HCT116 (cell line): ENCODE data around the gene RNASEH2A. TPM values are rescaled to one million over a fixed set of nuclear protein-coding genes. Genes with fewer than 3 reads are reported as not detected.

Experiments
- ATAC-seq: fragments of 200-7000 bp; cut with Tn5 transposase; 2 replicates; pipeline ENCODE4 v1.9.1; 2020; ENCODE audit warnings: mild to moderate bottlenecking, moderate library complexity
- BruUV-seq: library from RNA; stranded (reverse); fragments of 400-500 nt; replicated peaks from 2 replicates; lab custom pipeline; 2021; lab: Mats Ljungman, UMichigan
- CTCF ChIA-PET: fragments of 300-600 bp; sonication (Branson Sonifier 250); formaldehyde crosslinking; loops from one replicate; lab custom pipeline; 2021; ENCODE audit warnings: antibody characterized with exemption; lab: Charles Lee
- POLR2A ChIA-PET: fragments of 300-600, 350-600 bp; sonication (Branson Sonifier 250); formaldehyde crosslinking; loops from one replicate; lab custom pipeline; 2021; ENCODE audit warnings: antibody characterized with exemption; lab: Charles Lee
- RAD21 ChIA-PET, 2 experiments: fragments of 300-600 bp; sonication (Branson Sonifier 250); formaldehyde crosslinking; loops; one replicate each; lab custom pipeline; 2023; ENCODE audit warnings: low total read pairs in 2 of 2; ENCODE audit not compliant: uncharacterized antibody in 2 of 2, unreplicated experiment in 2 of 2, low non-redundant PET in 1 of 2; lab: Charles Lee
- DNase-seq: peaks from one replicate; pipeline ENCODE4 v3.0.0-alpha.2; 2010; ENCODE audit warnings: low read depth, low spot score
- H2AFZ ChIP-seq: fragments of 200-600 bp; shearing (Covaris generic), sonication (generic); 2 replicates; pipeline ENCODE4 v1.6.1; 2017; ENCODE audit warnings: low read depth, mixed run types, mixed read lengths, antibody characterized with exemption, low read length; ENCODE audit not compliant: poor library complexity, severe bottlenecking
- H3K27ac ChIP-seq: 2 replicates; pipeline ENCODE4 v1.5.1; 2012; ENCODE audit warnings: low read depth, low read length
- H3K27me3 ChIP-seq: fragments of 200-600 bp; sonication (generic); 2 replicates; pipeline ENCODE4 v1.6.1; 2016; ENCODE audit warnings: mixed run types, low read length, mixed read lengths; ENCODE audit not compliant: insufficient read depth
- H3K36me3 ChIP-seq, 2 experiments: fragments of 200-500 bp in 1 of 2; fragments of 200-600 bp in 1 of 2; sonication (Bioruptor generic) in 1 of 2; sonication (generic) in 1 of 2; 2 replicates each; pipeline versions ENCODE4 v1.5.1 to v1.6.1; 2014 to 2016; ENCODE audit warnings: low read length in 2 of 2, inconsistent platforms in 1 of 2, mixed read lengths in 1 of 2, mixed run types in 1 of 2; ENCODE audit not compliant: insufficient read depth in 2 of 2, control insufficient read depth in 1 of 2
- H3K4me1 ChIP-seq, 2 experiments: fragments of 200-600 bp in 1 of 2; sonication (generic) in 1 of 2; 2 replicates each; pipeline versions ENCODE4 v1.5.1 to v1.6.1; 2012 to 2017; ENCODE audit warnings: low read length in 2 of 2, inconsistent platforms in 1 of 2, mild to moderate bottlenecking in 1 of 2, mixed read lengths in 1 of 2, mixed run types in 1 of 2, moderate library complexity in 1 of 2; ENCODE audit not compliant: insufficient read depth in 2 of 2, control insufficient read depth in 1 of 2
- H3K4me2 ChIP-seq: fragments of 200-600 bp; sonication (generic); 2 replicates; pipeline ENCODE4 v1.6.1; 2017; ENCODE audit warnings: mixed run types, low read length, mixed read lengths
- H3K4me3 ChIP-seq, 2 experiments: fragments of 200-600 bp in 1 of 2; sonication (generic) in 1 of 2; replicated peaks in 1 of 2; 2 replicates each; pipeline ENCODE4 v1.5.1; 2011 to 2016; ENCODE audit warnings: low read length in 2 of 2, control low read depth in 1 of 2, low read depth in 1 of 2, mild to moderate bottlenecking in 1 of 2, mixed read lengths in 1 of 2, mixed run types in 1 of 2
- H3K79me2 ChIP-seq: fragments of 200-600 bp; sonication (generic); 2 replicates; pipeline ENCODE4 v1.6.1; 2017; ENCODE audit warnings: mild to moderate bottlenecking, mixed run types, low read length, moderate library complexity, mixed read lengths; ENCODE audit not compliant: insufficient read depth
- H3K9ac ChIP-seq: fragments of 200-600 bp; sonication (generic); 2 replicates; pipeline ENCODE4 v1.6.1; 2016; ENCODE audit warnings: low read length, mixed read lengths
- H3K9me2 ChIP-seq: fragments of 200-600 bp; sonication (generic), shearing (Covaris generic); 2 replicates; pipeline ENCODE4 v1.6.1; 2017; ENCODE audit warnings: mixed run types, mild to moderate bottlenecking, moderate library complexity; ENCODE audit not compliant: insufficient read depth
- H3K9me3 ChIP-seq, 2 experiments: fragments of 200-500 bp in 1 of 2; fragments of 200-600 bp in 1 of 2; sonication (Bioruptor generic) in 1 of 2; sonication (generic) in 1 of 2; 2 replicates each; pipeline ENCODE4 v1.6.1; 2014 to 2017; ENCODE audit warnings: low read length in 2 of 2, mixed read lengths in 2 of 2, inconsistent platforms in 1 of 2, low read depth in 1 of 2, mild to moderate bottlenecking in 1 of 2, mixed run types in 1 of 2, moderate library complexity in 1 of 2; ENCODE audit not compliant: control insufficient read depth in 1 of 2, insufficient read depth in 1 of 2
- H4K20me1 ChIP-seq: fragments of 200-600 bp; sonication (generic), shearing (Covaris generic); 2 replicates; pipeline ENCODE4 v1.6.1; 2017; ENCODE audit warnings: mixed run types, mild to moderate bottlenecking, moderate library complexity; ENCODE audit not compliant: insufficient read depth
- CEBPB ChIP-seq: IDR thresholded peaks from 2 replicates; pipeline ENCODE4 v1.6.1; 2012; ENCODE audit warnings: low read depth
- EGR1 ChIP-seq: IDR thresholded peaks from 2 replicates; pipeline ENCODE4 v1.6.1; 2012; ENCODE audit warnings: low read depth
- ELF1 ChIP-seq: IDR thresholded peaks from 2 replicates; pipeline ENCODE4 v1.6.1; 2012; ENCODE audit warnings: low read depth, borderline replicate concordance
- FOSL1 ChIP-seq: IDR thresholded peaks from 2 replicates; pipeline ENCODE4 v1.6.1; 2012; ENCODE audit warnings: low read depth
- JUND ChIP-seq: IDR thresholded peaks from 2 replicates; pipeline ENCODE4 v1.6.1; 2012
- POLR2AphosphoS5 ChIP-seq: IDR thresholded peaks from 2 replicates; pipeline ENCODE4 v1.6.1; 2011; ENCODE audit warnings: mild to moderate bottlenecking, low read depth, low read length, moderate library complexity
- RAD21 ChIP-seq: IDR thresholded peaks from 2 replicates; pipeline ENCODE4 v1.6.1; 2012; ENCODE audit warnings: low read depth, mild to moderate bottlenecking
- SIN3A ChIP-seq: IDR thresholded peaks from 2 replicates; pipeline ENCODE4 v1.6.1; 2012; ENCODE audit warnings: low read depth
- TCF7L2 ChIP-seq: IDR thresholded peaks from 2 replicates; pipeline ENCODE4 v1.7.0; 2011; ENCODE audit warnings: borderline replicate concordance, inconsistent platforms; ENCODE audit not compliant: insufficient read depth, insufficient read length; ENCODE audit errors: extremely low read depth
- ZFX ChIP-seq: fragments of 450-650 bp; IDR thresholded peaks from 2 replicates; pipeline ENCODE4 v1.6.1; 2017
- intact Hi-C: fragments of 100-400 bp; cut with micrococcal nuclease; formaldehyde crosslinking; loops from 2 replicates; pipeline ENCODE4 v1.10.0; 2022
- total RNA-seq: library from RNA; stranded (reverse); gene quantifications from one replicate; pipeline ENCODE4 v1.2.1, GENCODE V29; 2021; ENCODE audit not compliant: unreplicated experiment
- TF ChIP-seq, protein P1 (sequence below): IDR thresholded peaks from 2 replicates; pipeline ENCODE4 v1.6.1; 2012
- TF ChIP-seq, protein P2 (sequence below), 3 experiments: fragments of 200-600 bp in 1 of 3; sonication (generic) in 1 of 3; IDR thresholded peaks in 2 of 3; conservative IDR thresholded peaks in 1 of 3; 2 replicates each; pipeline ENCODE4 v1.5.1; 2012 to 2017; ENCODE audit warnings: low read depth in 2 of 3, low read length in 2 of 3, antibody characterized with exemption in 1 of 3, borderline replicate concordance in 1 of 3, control low read depth in 1 of 3, mild to moderate bottlenecking in 1 of 3, mixed read lengths in 1 of 3, mixed run types in 1 of 3, moderate library complexity in 1 of 3; ENCODE audit not compliant: insufficient read depth in 1 of 3
- TF ChIP-seq, protein P3 (sequence below): IDR thresholded peaks from 2 replicates; pipeline ENCODE4 v1.6.1; 2012; ENCODE audit warnings: low read depth
- TF ChIP-seq, protein P4 (sequence below): IDR thresholded peaks from 2 replicates; pipeline ENCODE4 v1.6.1; 2011; ENCODE audit warnings: mild to moderate bottlenecking, low read length, moderate library complexity; ENCODE audit not compliant: insufficient replicate concordance; ENCODE audit errors: extremely low read depth

Gene RNASEH2A
- total RNA-seq, 1 experiment from 2014 or later = 54.5 TPM

DNA sequence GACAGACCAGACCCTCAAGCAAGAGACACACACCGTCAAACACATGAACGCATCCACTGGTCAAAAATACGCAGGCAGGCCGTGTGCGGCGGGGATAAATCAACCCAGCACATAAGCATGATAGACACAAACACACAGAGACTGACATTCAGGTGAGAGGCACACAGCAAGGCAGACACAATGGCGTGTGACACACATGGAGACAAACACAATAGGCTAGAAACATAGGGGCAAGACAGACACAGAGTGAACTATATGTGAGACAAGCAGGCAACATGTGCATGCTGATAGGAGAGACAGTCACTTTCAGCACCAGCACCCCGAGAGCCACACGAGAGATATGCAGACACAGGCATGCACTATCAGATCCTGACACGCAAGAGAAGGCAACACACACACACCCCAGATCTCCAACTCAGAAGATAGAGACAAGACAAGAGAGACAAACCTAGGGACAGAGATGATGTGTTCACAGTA is 22.0 kb upstream of the RNASEH2A start:
- Histone ChIP-seq H3K4me3 (no peak overlapping the region), H3K9ac (peak overlapping the region; percentile 69), H3K27ac (peak overlapping the region; percentile 89), H3K4me1 (peaks cover 78 to 90% of the 10 kb centered on the region in 2 experiments), H3K4me2 (peak overlapping the region; percentile 98), H2AFZ (no peak overlapping the region), H3K9me2 (no peaks in the 10 kb centered on the region), H3K79me2 (no peaks in the 10 kb centered on the region), H3K27me3 (no peaks in the 10 kb centered on the region), H3K9me3 (no peaks in the 10 kb centered on the region), H4K20me1 (no peaks in the 10 kb centered on the region), H3K36me3 (no peaks in the 10 kb centered on the region)
- RAD21 ChIA-PET = no interaction called here
- no peak for TF ChIP-seq POLR2AphosphoS5
- TF ChIP-seq, protein P1, sequence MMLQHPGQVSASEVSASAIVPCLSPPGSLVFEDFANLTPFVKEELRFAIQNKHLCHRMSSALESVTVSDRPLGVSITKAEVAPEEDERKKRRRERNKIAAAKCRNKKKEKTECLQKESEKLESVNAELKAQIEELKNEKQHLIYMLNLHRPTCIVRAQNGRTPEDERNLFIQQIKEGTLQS = no peak
- TF ChIP-seq FOSL1 = no peak
- TF ChIP-seq, protein P2, sequence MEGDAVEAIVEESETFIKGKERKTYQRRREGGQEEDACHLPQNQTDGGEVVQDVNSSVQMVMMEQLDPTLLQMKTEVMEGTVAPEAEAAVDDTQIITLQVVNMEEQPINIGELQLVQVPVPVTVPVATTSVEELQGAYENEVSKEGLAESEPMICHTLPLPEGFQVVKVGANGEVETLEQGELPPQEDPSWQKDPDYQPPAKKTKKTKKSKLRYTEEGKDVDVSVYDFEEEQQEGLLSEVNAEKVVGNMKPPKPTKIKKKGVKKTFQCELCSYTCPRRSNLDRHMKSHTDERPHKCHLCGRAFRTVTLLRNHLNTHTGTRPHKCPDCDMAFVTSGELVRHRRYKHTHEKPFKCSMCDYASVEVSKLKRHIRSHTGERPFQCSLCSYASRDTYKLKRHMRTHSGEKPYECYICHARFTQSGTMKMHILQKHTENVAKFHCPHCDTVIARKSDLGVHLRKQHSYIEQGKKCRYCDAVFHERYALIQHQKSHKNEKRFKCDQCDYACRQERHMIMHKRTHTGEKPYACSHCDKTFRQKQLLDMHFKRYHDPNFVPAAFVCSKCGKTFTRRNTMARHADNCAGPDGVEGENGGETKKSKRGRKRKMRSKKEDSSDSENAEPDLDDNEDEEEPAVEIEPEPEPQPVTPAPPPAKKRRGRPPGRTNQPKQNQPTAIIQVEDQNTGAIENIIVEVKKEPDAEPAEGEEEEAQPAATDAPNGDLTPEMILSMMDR (IDR thresholded peaks at IDR 0.05 in 2 of 3, conservative IDR thresholded peaks at IDR 0.05 in 1 of 3; ENCODE audit: borderline replicate concordance in 1 of 3, insufficient read depth in 1 of 3, low read depth in 2 of 3, low read length in 2 of 3) = no peak
- TF ChIP-seq RAD21 = no peak
- no peak for TF ChIP-seq TCF7L2
- TF ChIP-seq, protein P3, sequence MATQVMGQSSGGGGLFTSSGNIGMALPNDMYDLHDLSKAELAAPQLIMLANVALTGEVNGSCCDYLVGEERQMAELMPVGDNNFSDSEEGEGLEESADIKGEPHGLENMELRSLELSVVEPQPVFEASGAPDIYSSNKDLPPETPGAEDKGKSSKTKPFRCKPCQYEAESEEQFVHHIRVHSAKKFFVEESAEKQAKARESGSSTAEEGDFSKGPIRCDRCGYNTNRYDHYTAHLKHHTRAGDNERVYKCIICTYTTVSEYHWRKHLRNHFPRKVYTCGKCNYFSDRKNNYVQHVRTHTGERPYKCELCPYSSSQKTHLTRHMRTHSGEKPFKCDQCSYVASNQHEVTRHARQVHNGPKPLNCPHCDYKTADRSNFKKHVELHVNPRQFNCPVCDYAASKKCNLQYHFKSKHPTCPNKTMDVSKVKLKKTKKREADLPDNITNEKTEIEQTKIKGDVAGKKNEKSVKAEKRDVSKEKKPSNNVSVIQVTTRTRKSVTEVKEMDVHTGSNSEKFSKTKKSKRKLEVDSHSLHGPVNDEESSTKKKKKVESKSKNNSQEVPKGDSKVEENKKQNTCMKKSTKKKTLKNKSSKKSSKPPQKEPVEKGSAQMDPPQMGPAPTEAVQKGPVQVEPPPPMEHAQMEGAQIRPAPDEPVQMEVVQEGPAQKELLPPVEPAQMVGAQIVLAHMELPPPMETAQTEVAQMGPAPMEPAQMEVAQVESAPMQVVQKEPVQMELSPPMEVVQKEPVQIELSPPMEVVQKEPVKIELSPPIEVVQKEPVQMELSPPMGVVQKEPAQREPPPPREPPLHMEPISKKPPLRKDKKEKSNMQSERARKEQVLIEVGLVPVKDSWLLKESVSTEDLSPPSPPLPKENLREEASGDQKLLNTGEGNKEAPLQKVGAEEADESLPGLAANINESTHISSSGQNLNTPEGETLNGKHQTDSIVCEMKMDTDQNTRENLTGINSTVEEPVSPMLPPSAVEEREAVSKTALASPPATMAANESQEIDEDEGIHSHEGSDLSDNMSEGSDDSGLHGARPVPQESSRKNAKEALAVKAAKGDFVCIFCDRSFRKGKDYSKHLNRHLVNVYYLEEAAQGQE = no peak
- no peak for TF ChIP-seq CEBPB
- no peak for TF ChIP-seq ELF1
- TF ChIP-seq EGR1 = no peak
- TF ChIP-seq, protein P4, sequence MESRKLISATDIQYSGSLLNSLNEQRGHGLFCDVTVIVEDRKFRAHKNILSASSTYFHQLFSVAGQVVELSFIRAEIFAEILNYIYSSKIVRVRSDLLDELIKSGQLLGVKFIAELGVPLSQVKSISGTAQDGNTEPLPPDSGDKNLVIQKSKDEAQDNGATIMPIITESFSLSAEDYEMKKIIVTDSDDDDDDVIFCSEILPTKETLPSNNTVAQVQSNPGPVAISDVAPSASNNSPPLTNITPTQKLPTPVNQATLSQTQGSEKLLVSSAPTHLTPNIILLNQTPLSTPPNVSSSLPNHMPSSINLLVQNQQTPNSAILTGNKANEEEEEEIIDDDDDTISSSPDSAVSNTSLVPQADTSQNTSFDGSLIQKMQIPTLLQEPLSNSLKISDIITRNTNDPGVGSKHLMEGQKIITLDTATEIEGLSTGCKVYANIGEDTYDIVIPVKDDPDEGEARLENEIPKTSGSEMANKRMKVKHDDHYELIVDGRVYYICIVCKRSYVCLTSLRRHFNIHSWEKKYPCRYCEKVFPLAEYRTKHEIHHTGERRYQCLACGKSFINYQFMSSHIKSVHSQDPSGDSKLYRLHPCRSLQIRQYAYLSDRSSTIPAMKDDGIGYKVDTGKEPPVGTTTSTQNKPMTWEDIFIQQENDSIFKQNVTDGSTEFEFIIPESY = no peak
- TF ChIP-seq JUND = no peak
- TF ChIP-seq SIN3A = no peak
- TF ChIP-seq ZFX = no peak
- intact Hi-C loops = no loop called here
- DNase-seq = no peak
- no peak for ATAC-seq
- CTCF ChIA-PET = no interaction called here
- POLR2A ChIA-PET = no interaction called here
- no TSS peak for BruUV-seq
